CD4-positive, alpha-beta T cell (primary cell): ENCODE results near the gene PARD3B. TPM values are rescaled to one million over a fixed set of nuclear protein-coding genes. Genes with fewer than 3 reads are reported as not detected.

Experiments used
- ATAC-seq: fragments of 200-7000 bp; cut with Tn5 transposase; one replicate; pipeline ENCODE4 v1.10.0; 2022; ENCODE audit warnings: mild to moderate bottlenecking; ENCODE audit not compliant: poor library complexity
- CTCF ChIA-PET: fragments of 350-600 bp; sonication (Branson Sonifier 250); formaldehyde crosslinking; loops from one replicate; lab custom pipeline; 2021; ENCODE audit warnings: antibody characterized with exemption, inconsistent platforms; lab: Charles Lee
- POLR2A ChIA-PET: fragments of 350-600 bp; sonication (Branson Sonifier 250); formaldehyde crosslinking; loops from one replicate; lab custom pipeline; 2021; ENCODE audit warnings: antibody characterized with exemption, inconsistent platforms; lab: Charles Lee
- DNase-seq, 14 experiments: peaks; one replicate each; pipeline ENCODE4 v3.0.0-alpha.2; 2013 to 2020; ENCODE audit warnings: mixed read lengths in 2 of 14
- H3K27ac ChIP-seq, 2 donors: one replicate each; pipeline versions ENCODE4 v1.5.1 to v1.7.0; 2013; ENCODE audit warnings: low read length in 2 of 2, low read depth in 1 of 2, mild to moderate bottlenecking in 1 of 2
- H3K27me3 ChIP-seq, 2 experiments: 1 replicate in 1 of 2; 2 replicates in 1 of 2; pipeline versions ENCODE4 v1.6.1 to v1.7.0; 2013; ENCODE audit warnings: low read length in 2 of 2, control low read depth in 1 of 2, mild to moderate bottlenecking in 1 of 2, moderate library complexity in 1 of 2; ENCODE audit not compliant: insufficient read depth in 2 of 2, control insufficient read depth in 1 of 2
- H3K36me3 ChIP-seq: one replicate; pipeline ENCODE4 v1.6.1; 2013; ENCODE audit warnings: low read length, control low read depth; ENCODE audit not compliant: insufficient read depth
- H3K4me1 ChIP-seq: one replicate; pipeline ENCODE4 v1.6.1; 2013; ENCODE audit warnings: low read length, control low read depth; ENCODE audit not compliant: insufficient read depth
- H3K4me3 ChIP-seq: one replicate; pipeline ENCODE4 v1.5.1; 2013; ENCODE audit warnings: mild to moderate bottlenecking, low read length, moderate library complexity
- H3K9me3 ChIP-seq, 2 experiments: 1 replicate in 1 of 2; 2 replicates in 1 of 2; pipeline versions ENCODE4 v1.6.1 to v1.7.0; 2013; ENCODE audit warnings: low read length in 2 of 2, mild to moderate bottlenecking in 2 of 2, control low read depth in 1 of 2, moderate library complexity in 1 of 2; ENCODE audit not compliant: control insufficient read depth in 1 of 2, insufficient read depth in 1 of 2
- H3K27ac Mint-ChIP-seq: one replicate; pipeline ENCODE4 v1.8.0; 2020; ENCODE audit warnings: mixed read lengths
- H3K27me3 Mint-ChIP-seq: one replicate; pipeline ENCODE4 v1.8.0; 2021; ENCODE audit warnings: mixed read lengths
- H3K36me3 Mint-ChIP-seq: one replicate; pipeline ENCODE4 v1.8.0; 2021; ENCODE audit warnings: low read depth, mixed read lengths
- H3K4me1 Mint-ChIP-seq: one replicate; pipeline ENCODE4 v1.8.0; 2021; ENCODE audit warnings: low read depth, mixed read lengths
- H3K4me3 Mint-ChIP-seq: one replicate; pipeline ENCODE4 v1.8.0; 2020; ENCODE audit warnings: mild to moderate bottlenecking, mixed read lengths
- H3K9me3 Mint-ChIP-seq: one replicate; pipeline ENCODE4 v1.8.0; 2020; ENCODE audit warnings: mixed read lengths
- CTCF ChIP-seq: fragments of 200-600 bp; IDR thresholded peaks from one replicate; pipeline ENCODE4 v1.8.0; 2022; ENCODE audit warnings: antibody characterized with exemption, mild to moderate bottlenecking
- intact Hi-C, 2 experiments: fragments of 100-400 bp; cut with DNase I in 1 of 2; cut with micrococcal nuclease in 1 of 2; formaldehyde crosslinking; loops; one replicate each; pipeline versions ENCODE4 v1.15.1 to v1.9.0; 2023 to 2025; cut with DNase I, micrococcal nuclease
- total RNA-seq, 174 experiments: library from RNA in 2 of 174; stranded (reverse) in 2 of 174; gene quantifications; one replicate each; pipeline ENCODE4 v1.2.3 and lab custom pipeline; 2021 to 2026

The PARD3B gene
- total RNA-seq, 2 experiments from 2014 or later: 0.87 to 1.9 TPM

GRCh38 chr2:204706939-204707338, 161.7 kb downstream of the PARD3B start:
- POLR2A ChIA-PET: no interaction called here
- peaks cover 11% of the 10 kb centered on the region for H3K27me3 Mint-ChIP-seq
- ATAC-seq (no peak), DNase-seq (no peak)
- H3K4me1 Mint-ChIP-seq: no peaks in the 10 kb centered on the region
- Histone ChIP-seq H3K4me1 (no peaks in the 10 kb centered on the region), H3K27me3 (no peaks in the 10 kb centered on the region), H3K36me3 (no peaks in the 10 kb centered on the region), H3K27ac (no peak overlapping the region), H3K4me3 (no peak overlapping the region), H3K9me3 (no peaks in the 10 kb centered on the region)
- no peak for TF ChIP-seq CTCF
- CTCF ChIA-PET: no interaction called here
- no peaks in the 10 kb centered on the region for H3K36me3 Mint-ChIP-seq
- no peak overlapping the region for H3K27ac Mint-ChIP-seq
- H3K9me3 Mint-ChIP-seq: no peaks in the 10 kb centered on the region
- no peak overlapping the region for H3K4me3 Mint-ChIP-seq
- intact Hi-C loops: no loop called here

- Mint-ChIP-seq H3K27ac (no peak overlapping the region), H3K4me3 (no peak overlapping the region), H3K36me3 (no peaks in the 10 kb centered on the region), H3K9me3 (no peaks in the 10 kb centered on the region), H3K4me1 (no peaks in the 10 kb centered on the region), H3K27me3 (no peaks in the 10 kb centered on the region)
- intact Hi-C loops: no loop called here
- Histone ChIP-seq H3K27me3 (no peaks in the 10 kb centered on the region), H3K36me3 (no peaks in the 10 kb centered on the region), H3K4me3 (no peak overlapping the region), H3K27ac (no peak overlapping the region), H3K4me1 (no peaks in the 10 kb centered on the region), H3K9me3 (no peaks in the 10 kb centered on the region)
- ChIA-PET CTCF (no interaction called here), POLR2A (no interaction called here)
- DNase-seq: no peak
- ATAC-seq: no peak
- TF ChIP-seq CTCF: no peak
Measured at GRCh38 chr2:204713211-204713610, 167.9 kb downstream of the PARD3B start.

GRCh38 chr2:204715361-204715760, 170.1 kb downstream of the PARD3B start:
- CTCF ChIA-PET: no interaction called here
- POLR2A ChIA-PET: no interaction called here
- no peaks in the 10 kb centered on the region for H3K27me3 Mint-ChIP-seq
- no peaks in the 10 kb centered on the region for H3K4me1 Mint-ChIP-seq
- H3K4me3 ChIP-seq: no peak overlapping the region
- H3K27ac Mint-ChIP-seq: no peak overlapping the region
- no peaks in the 10 kb centered on the region for H3K36me3 ChIP-seq
- H3K9me3 ChIP-seq: no peaks in the 10 kb centered on the region
- H3K4me3 Mint-ChIP-seq: no peak overlapping the region
- ATAC-seq: no peak
- no peaks in the 10 kb centered on the region for H3K36me3 Mint-ChIP-seq
- no peaks in the 10 kb centered on the region for H3K4me1 ChIP-seq
- no peak for DNase-seq
- H3K27me3 ChIP-seq: no peaks in the 10 kb centered on the region
- intact Hi-C loops: no loop called here
- TF ChIP-seq CTCF: no peak
- no peak overlapping the region for H3K27ac ChIP-seq
- H3K9me3 Mint-ChIP-seq: no peaks in the 10 kb centered on the region
